Measurements from ENCODE around the gene GBX2. TPM values are rescaled to one million over a fixed set of nuclear protein-coding genes. Genes with fewer than 3 reads are reported as not detected.

GBX2 gene
- total RNA-seq, 2 donors from 2014 or later: 0.20 TPM; not detected in 1

- WGBS, 2 experiments (ENCODE audit: insufficient coverage in 1 of 2, insufficient read length in 1 of 2): 83 to 85% methylated on average over 1 to 2 of the region's 2 CpGs
- Mint-ChIP-seq H3K27ac (no peak overlapping the region), H3K4me1 (peaks cover 2% of the 10 kb centered on the region), H3K4me3 (no peak overlapping the region), H3K27me3 (ENCODE audit: insufficient read depth) (peaks cover 4% of the 10 kb centered on the region), H3K36me3 (ENCODE audit: low read depth) (no peaks in the 10 kb centered on the region), H3K9me3 (peaks cover 2% of the 10 kb centered on the region)
- no peak for DNase-seq
- Histone ChIP-seq H3K27me3 (ENCODE audit: control insufficient read depth, insufficient read depth, low read length, poor library complexity, severe bottlenecking) (no peaks in the 10 kb centered on the region), H3K4me1 (ENCODE audit: control insufficient read depth, insufficient read depth, low read length) (no peaks in the 10 kb centered on the region), H3K27ac (ENCODE audit: low read depth, low read length) (no peak overlapping the region), H3K36me3 (ENCODE audit: control insufficient read depth, insufficient read depth, low read length) (no peaks in the 10 kb centered on the region), H3K9ac (ENCODE audit: extremely low read depth, low read length, poor library complexity, severe bottlenecking) (no peak overlapping the region), H3K4me3 (ENCODE audit: low read length) (no peak overlapping the region), H3K9me3 (ENCODE audit: control insufficient read depth, low read length) (no peaks in the 10 kb centered on the region)
- no peak for TF ChIP-seq CTCF (conservative IDR thresholded peaks at IDR 0.05)
Measured at GRCh38 chr2:236205867-236206645, 37.9 kb upstream of the GBX2 start.

- H3K9me3 Mint-ChIP-seq: peaks cover 2% of the 10 kb centered on the region
- 93% methylated on average over 3 to 5 of the region's 5 CpGs for WGBS, 2 experiments (ENCODE audit: insufficient coverage in 1 of 2, insufficient read length in 1 of 2)
- no peak overlapping the region for H3K27ac Mint-ChIP-seq
- Histone ChIP-seq H3K27ac (ENCODE audit: low read depth, low read length) (no peak overlapping the region), H3K4me3 (ENCODE audit: low read length) (no peak overlapping the region), H3K9ac (ENCODE audit: extremely low read depth, low read length, poor library complexity, severe bottlenecking) (no peak overlapping the region), H3K4me1 (ENCODE audit: control insufficient read depth, insufficient read depth, low read length) (no peaks in the 10 kb centered on the region), H3K27me3 (ENCODE audit: control insufficient read depth, insufficient read depth, low read length, poor library complexity, severe bottlenecking) (no peaks in the 10 kb centered on the region), H3K36me3 (ENCODE audit: control insufficient read depth, insufficient read depth, low read length) (no peaks in the 10 kb centered on the region), H3K9me3 (ENCODE audit: control insufficient read depth, low read length) (no peaks in the 10 kb centered on the region)
- no peak overlapping the region for H3K4me3 Mint-ChIP-seq
- no peak for TF ChIP-seq CTCF (conservative IDR thresholded peaks at IDR 0.05)
- peaks cover 2% of the 10 kb centered on the region for H3K4me1 Mint-ChIP-seq
- H3K27me3 Mint-ChIP-seq (ENCODE audit: insufficient read depth): peaks cover 1% of the 10 kb centered on the region
- no peak for DNase-seq
- H3K36me3 Mint-ChIP-seq (ENCODE audit: low read depth): no peaks in the 10 kb centered on the region
Measured at GRCh38 chr2:236204953-236205352, 36.8 kb upstream of the GBX2 start.

GRCh38 chr2:236200378-236200777 is 32.2 kb upstream of the GBX2 start:
- no peak overlapping the region for H3K27ac Mint-ChIP-seq
- Histone ChIP-seq H3K27me3 (ENCODE audit: control insufficient read depth, insufficient read depth, low read length, poor library complexity, severe bottlenecking) (no peaks in the 10 kb centered on the region), H3K4me3 (ENCODE audit: low read length) (no peak overlapping the region), H3K36me3 (ENCODE audit: control insufficient read depth, insufficient read depth, low read length) (no peaks in the 10 kb centered on the region), H3K4me1 (ENCODE audit: control insufficient read depth, insufficient read depth, low read length) (no peaks in the 10 kb centered on the region), H3K9ac (ENCODE audit: extremely low read depth, low read length, poor library complexity, severe bottlenecking) (no peak overlapping the region), H3K27ac (ENCODE audit: low read depth, low read length) (no peak overlapping the region), H3K9me3 (ENCODE audit: control insufficient read depth, low read length) (no peaks in the 10 kb centered on the region)
- no peak overlapping the region for H3K4me3 Mint-ChIP-seq
- 83 to 88% methylated on average over 4 to 7 of the region's 7 CpGs for WGBS, 2 experiments (ENCODE audit: insufficient coverage in 1 of 2, insufficient read length in 1 of 2)
- no peaks in the 10 kb centered on the region for H3K27me3 Mint-ChIP-seq (ENCODE audit: insufficient read depth)
- no peaks in the 10 kb centered on the region for H3K36me3 Mint-ChIP-seq (ENCODE audit: low read depth)
- H3K4me1 Mint-ChIP-seq: no peaks in the 10 kb centered on the region
- DNase-seq: no peak
- TF ChIP-seq CTCF (conservative IDR thresholded peaks at IDR 0.05): no peak
- H3K9me3 Mint-ChIP-seq: no peaks in the 10 kb centered on the region

Measured in endodermal cell (in vitro differentiated cells).